Activated T-cell treated with anti-CD3 and anti-CD28 coated beads, Interleukin-2, amount 50 U/mL, for 24 hours (primary cell): ENCODE measurements around the gene ALKBH2.

Source experiments
- DNase-seq: peaks from one replicate; pipeline ENCODE4 v3.0.0-alpha.2; 2020
- H3K27ac Mint-ChIP-seq: 2 replicates; pipeline ENCODE4 v1.8.0; 2020; ENCODE audit warnings: mild to moderate bottlenecking, mixed read lengths
- H3K27me3 Mint-ChIP-seq: 2 replicates; pipeline ENCODE4 v1.8.0; 2020; ENCODE audit warnings: mixed read lengths
- H3K36me3 Mint-ChIP-seq: 2 replicates; pipeline ENCODE4 v1.8.0; 2020; ENCODE audit warnings: low read depth, mixed read lengths
- H3K4me1 Mint-ChIP-seq: 2 replicates; pipeline ENCODE4 v1.8.0; 2020; ENCODE audit warnings: low read depth, mixed read lengths
- H3K4me3 Mint-ChIP-seq: 2 replicates; pipeline ENCODE4 v1.8.0; 2020; ENCODE audit warnings: mild to moderate bottlenecking, moderate library complexity, mixed read lengths
- H3K9me3 Mint-ChIP-seq: 2 replicates; pipeline ENCODE4 v1.8.0; 2020; ENCODE audit warnings: mixed read lengths

Gene ALKBH2

DNA sequence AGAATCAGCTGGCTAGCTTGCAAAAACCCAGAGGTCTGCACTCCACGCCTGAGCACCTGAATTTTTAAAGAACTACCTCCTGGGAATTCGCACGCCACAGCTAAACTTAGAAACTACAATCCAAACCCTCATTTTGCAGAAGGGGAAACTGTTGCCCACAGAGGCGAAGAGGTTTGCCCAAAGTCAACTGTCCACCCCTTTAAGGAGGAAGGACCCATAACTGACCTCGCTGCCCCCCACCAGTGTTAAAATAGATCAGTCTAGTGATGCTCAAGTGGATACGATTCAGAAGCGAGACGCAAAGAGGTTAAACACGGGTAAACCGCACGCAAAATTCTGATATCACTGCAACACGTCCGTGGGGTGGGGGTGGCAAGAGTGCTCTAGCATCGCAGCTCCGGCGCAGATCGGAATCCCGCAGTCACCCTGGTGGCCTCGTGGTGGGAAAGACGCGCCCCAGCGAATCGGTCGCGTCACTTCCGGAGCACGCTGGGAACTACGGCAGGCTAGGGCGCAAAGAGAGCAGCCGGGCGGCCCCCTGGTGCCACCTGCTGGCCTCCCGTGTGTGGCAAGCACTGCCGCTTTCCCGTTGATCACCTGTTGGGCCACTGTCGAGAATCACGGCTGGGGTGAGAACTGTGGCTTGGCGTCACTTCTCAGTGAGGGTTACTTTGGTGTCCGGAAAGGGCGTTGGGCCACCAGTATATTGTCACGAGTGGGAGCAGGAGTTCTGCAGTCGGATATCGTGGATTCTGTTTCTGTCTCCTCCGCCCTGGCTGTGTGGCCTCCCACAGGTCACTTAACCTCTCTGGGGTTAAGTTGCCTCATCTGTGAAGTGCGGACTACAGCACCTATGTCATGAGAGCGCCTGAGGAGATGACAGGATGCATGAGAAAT lies at the start of gene ALKBH2:
ALKBH2 (minus strand) TSS at position 451 of the 897 bp plus-strand sequence. CDS start 686 bp downstream, outside the sequence.
- peak within 1 kb of the TSS; percentile 95 for H3K27ac Mint-ChIP-seq
- H3K36me3 Mint-ChIP-seq = peaks cover 51% of the 10 kb centered on the region
- peak within 1 kb of the TSS; percentile 85 for H3K4me3 Mint-ChIP-seq

DNA sequence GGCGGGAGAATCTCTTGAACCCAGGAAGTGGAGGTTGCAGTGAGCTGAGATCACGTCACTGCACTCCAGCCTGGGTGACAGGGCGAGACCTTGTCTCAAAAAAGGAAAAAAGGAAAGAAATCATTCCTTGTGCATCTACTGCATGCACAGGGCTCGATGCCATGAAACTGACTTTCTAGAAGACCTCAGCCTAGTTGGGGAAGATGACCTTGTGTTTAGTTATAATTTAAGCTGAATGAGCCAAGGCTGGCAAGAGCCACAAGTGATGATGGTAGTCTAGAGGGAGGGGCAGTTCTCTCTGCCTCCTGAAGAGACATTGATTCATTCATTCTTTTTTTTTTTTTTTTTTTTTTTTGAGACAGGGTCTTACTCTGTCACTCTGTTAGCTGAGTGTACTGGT lies 47.3 kb upstream of the ALKBH2 start:
- Mint-ChIP-seq H3K9me3 (peaks cover under 1% of the 10 kb centered on the region), H3K4me1 (peaks cover 3% of the 10 kb centered on the region), H3K4me3 (no peak overlapping the region), H3K36me3 (no peaks in the 10 kb centered on the region), H3K27me3 (peaks cover 4% of the 10 kb centered on the region), H3K27ac (no peak overlapping the region)
- DNase-seq = no peak

More for the DNA sequence above, at the start of gene ALKBH2:
- H3K4me1 Mint-ChIP-seq = peaks cover 45% of the 10 kb centered on the region
- H3K9me3 Mint-ChIP-seq = no peaks in the 10 kb centered on the region
- no peaks in the 10 kb centered on the region for H3K27me3 Mint-ChIP-seq
- DNase-seq = peak; percentile 96

DNA sequence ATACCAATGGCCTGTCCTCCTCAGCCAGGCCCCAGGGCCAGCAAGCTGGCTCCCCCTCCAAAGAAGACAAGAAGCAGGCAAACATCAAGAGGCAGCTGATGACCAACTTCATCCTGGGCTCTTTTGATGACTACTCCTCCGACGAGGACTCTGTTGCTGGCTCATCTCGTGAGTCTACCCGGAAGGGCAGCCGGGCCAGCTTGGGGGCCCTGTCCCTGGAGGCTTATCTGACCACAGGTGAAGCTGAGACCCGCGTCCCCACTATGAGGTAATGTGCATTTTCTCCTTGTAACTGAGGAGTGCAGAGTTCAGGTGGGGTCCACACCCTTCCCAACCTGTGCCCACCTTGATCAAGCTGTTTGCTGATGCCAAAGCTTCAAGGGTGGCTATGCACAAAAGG lies 46.5 kb upstream of the ALKBH2 start:
- Mint-ChIP-seq H3K9me3 (peaks cover 2% of the 10 kb centered on the region), H3K4me1 (peaks cover 3% of the 10 kb centered on the region), H3K27ac (no peak overlapping the region), H3K4me3 (no peak overlapping the region), H3K36me3 (no peaks in the 10 kb centered on the region), H3K27me3 (peaks cover 4% of the 10 kb centered on the region)
- DNase-seq = no peak

- peaks cover 2% of the 10 kb centered on the region for H3K9me3 Mint-ChIP-seq
- no peak overlapping the region for H3K27ac Mint-ChIP-seq
- H3K27me3 Mint-ChIP-seq = peaks cover 4% of the 10 kb centered on the region
- no peak for DNase-seq
- no peaks in the 10 kb centered on the region for H3K36me3 Mint-ChIP-seq
- peaks cover 3% of the 10 kb centered on the region for H3K4me1 Mint-ChIP-seq
- H3K4me3 Mint-ChIP-seq = no peak overlapping the region
Measured at GRCh38 chr12:109139360-109139759, 46.1 kb upstream of the ALKBH2 start.

DNA sequence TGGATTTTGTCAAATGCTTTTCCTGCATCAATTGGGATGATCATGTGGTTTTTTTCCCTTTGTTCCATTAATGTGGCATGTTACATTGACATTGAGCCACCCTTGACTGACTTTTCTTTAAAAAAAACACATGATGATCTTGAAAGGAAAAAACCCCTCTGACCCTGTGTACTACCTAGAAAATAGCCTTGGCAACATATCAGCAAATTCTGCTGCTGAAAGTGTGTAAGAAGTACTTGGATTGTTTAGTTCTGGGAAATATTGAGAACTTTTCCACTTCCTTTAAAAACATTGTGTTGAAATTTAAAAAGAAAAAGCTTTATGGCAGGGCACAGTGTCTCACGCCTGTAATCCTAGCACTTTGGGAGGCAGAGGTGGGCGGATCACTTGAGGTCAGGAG lies 43.8 kb upstream of the ALKBH2 start:
- no peak overlapping the region for H3K27ac Mint-ChIP-seq
- H3K4me3 Mint-ChIP-seq = no peak overlapping the region
- no peak for DNase-seq
- H3K27me3 Mint-ChIP-seq = peaks cover 4% of the 10 kb centered on the region
- H3K9me3 Mint-ChIP-seq = peaks cover 2% of the 10 kb centered on the region
- H3K36me3 Mint-ChIP-seq = no peaks in the 10 kb centered on the region
- no peaks in the 10 kb centered on the region for H3K4me1 Mint-ChIP-seq

GRCh38 chr12:109134186-109134917 lies 41.1 kb upstream of the ALKBH2 start:
- Mint-ChIP-seq H3K4me3 (no peak overlapping the region), H3K4me1 (no peaks in the 10 kb centered on the region), H3K27ac (no peak overlapping the region), H3K9me3 (peaks cover 2% of the 10 kb centered on the region), H3K27me3 (peaks cover 4% of the 10 kb centered on the region), H3K36me3 (no peaks in the 10 kb centered on the region)
- no peak for DNase-seq

DNA sequence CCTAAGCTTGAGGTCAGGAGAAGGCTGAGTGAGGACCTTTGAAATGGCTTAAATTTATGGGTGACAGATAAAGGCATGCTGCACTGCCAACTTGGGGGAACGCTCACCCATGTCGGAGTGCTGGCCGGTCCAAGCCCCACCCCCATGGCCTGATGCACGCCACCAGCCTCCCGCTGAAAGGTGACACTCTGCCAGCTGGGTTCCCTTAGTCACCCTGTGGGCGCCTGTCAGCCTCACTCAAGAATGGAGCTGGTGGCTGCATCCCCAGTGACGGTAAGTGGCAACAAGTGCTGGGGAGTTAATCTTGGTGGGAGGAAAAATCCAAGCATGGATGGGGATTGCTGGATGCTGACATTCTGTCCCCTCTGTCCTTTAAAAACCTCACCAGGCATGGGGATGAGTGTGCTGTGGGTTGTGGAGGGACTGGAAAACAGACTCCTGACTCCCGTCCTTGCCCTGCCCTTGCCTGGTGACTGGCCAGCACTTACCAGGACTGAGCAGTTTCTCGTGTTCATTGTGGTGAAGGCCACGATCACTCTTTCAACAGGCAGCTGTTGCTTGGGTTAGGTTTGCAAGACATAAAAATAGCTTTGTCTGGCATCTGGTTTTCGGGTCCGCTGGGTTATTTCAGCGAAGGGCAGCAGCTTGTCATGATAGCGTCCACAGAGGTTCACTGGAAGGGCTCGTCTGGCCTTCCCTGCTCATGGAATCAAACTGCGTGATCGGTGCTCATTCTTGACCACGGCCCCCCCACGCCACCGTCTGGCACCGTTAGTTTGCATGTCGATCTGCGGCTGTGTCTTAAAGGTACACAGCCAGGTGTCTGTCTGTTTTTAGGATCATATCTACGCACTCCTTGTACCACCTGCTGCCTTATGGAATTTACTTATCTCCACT lies 38.1 kb upstream of the ALKBH2 start:
- Mint-ChIP-seq H3K9me3 (peaks cover 2% of the 10 kb centered on the region), H3K4me3 (no peak overlapping the region), H3K27ac (no peak overlapping the region), H3K27me3 (no peaks in the 10 kb centered on the region), H3K36me3 (no peaks in the 10 kb centered on the region), H3K4me1 (no peaks in the 10 kb centered on the region)
- DNase-seq = no peak

DNA sequence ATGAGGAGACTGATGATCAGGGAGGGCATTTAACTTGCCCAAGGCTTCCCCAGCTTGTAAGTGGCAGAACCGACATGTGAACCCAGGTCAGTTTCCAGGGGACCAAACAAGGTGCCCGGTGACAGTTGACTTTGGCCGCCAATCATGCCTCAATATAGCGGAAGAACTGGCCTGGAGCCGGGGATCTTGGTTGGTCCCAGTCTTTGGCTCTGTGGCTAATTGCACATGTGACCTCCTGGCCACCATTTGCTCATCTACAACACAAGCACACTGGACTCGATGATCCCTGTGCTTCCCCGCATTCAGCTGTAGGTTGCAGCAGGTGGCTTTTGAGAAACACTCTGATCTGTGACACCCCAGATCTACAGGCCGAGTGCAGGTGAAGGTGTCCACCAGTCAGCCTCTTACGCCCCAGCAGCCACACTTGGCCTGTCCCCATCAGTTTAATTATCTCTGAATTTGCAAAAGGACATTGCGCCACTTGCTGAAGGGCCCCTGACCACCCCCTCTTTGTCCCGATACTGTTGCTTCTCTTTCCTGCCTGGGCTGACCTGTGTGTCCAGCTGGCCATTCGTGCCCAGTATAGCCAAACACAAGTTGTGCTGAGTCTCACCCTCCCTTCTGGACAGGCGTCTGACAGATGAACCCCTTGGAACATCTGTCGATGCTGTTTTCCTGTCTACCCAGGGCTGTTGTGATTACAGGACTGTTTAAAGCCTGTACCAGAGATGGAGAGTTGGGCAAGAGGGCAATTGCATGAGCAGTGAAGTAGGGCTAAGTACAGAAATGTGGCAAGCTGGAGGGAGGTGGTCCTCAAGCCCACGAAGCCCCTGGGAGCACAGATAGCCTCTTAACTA lies 37.3 kb upstream of the ALKBH2 start:
- no peaks in the 10 kb centered on the region for H3K4me1 Mint-ChIP-seq
- H3K27ac Mint-ChIP-seq = no peak overlapping the region
- H3K4me3 Mint-ChIP-seq = no peak overlapping the region
- no peak for DNase-seq
- H3K9me3 Mint-ChIP-seq = peaks cover 1% of the 10 kb centered on the region
- H3K27me3 Mint-ChIP-seq = no peaks in the 10 kb centered on the region
- no peaks in the 10 kb centered on the region for H3K36me3 Mint-ChIP-seq

GRCh38 chr12:109127533-109128242 lies 34.4 kb upstream of the ALKBH2 start:
- Mint-ChIP-seq H3K9me3 (no peaks in the 10 kb centered on the region), H3K27ac (no peak overlapping the region), H3K4me3 (no peak overlapping the region), H3K27me3 (no peaks in the 10 kb centered on the region), H3K4me1 (no peaks in the 10 kb centered on the region), H3K36me3 (no peaks in the 10 kb centered on the region)
- no peak for DNase-seq

DNA sequence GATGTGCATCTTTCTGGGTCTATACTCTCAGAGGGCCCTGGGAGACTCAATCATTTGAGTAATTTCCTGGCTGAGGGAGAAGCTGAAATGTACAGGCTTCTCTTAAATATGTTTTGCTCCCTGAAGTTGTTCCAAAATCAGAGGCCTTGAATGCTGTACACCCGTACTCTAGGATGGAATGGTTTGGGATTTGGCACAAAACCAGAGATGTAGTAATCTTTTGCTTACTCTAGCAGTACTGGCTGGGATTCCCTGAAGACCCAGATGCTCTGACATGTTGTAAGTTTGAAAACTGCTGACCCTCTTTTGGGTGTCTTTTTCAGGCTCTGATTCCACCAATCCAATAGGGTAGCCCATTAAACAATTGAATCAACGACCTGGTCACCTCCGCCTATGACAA lies 33.5 kb upstream of the ALKBH2 start:
- DNase-seq = no peak
- Mint-ChIP-seq H3K36me3 (no peaks in the 10 kb centered on the region), H3K4me3 (no peak overlapping the region), H3K9me3 (no peaks in the 10 kb centered on the region), H3K4me1 (no peaks in the 10 kb centered on the region), H3K27ac (no peak overlapping the region), H3K27me3 (no peaks in the 10 kb centered on the region)

DNA sequence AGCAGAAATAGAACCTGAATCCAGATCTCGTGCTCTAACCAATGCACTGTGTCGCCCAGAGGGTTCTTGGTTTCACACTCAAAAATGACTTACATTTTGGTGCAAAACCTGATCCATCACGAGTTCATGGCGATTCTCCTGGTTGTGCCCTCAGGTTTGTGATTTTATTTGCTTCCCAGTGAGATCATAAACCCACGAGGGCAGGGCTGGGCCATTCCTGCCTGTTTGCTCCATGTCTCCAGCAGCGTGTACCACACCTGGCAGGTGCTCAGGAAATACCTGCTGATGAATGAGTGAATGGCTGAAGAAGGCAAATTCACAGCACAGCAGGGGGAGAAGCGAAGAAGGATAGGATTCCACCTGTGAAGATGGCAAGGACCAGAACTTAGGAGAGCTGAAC lies 32.5 kb upstream of the ALKBH2 start:
- no peaks in the 10 kb centered on the region for H3K36me3 Mint-ChIP-seq

GRCh38 chr12:109124878-109125648 lies 31.8 kb upstream of the ALKBH2 start:
- Mint-ChIP-seq H3K27ac (no peak overlapping the region), H3K36me3 (no peaks in the 10 kb centered on the region), H3K4me1 (no peaks in the 10 kb centered on the region), H3K27me3 (no peaks in the 10 kb centered on the region), H3K4me3 (no peak overlapping the region), H3K9me3 (no peaks in the 10 kb centered on the region)
- DNase-seq = no peak

More for the DNA sequence above, 32.5 kb upstream of the ALKBH2 start:
- H3K27me3 Mint-ChIP-seq = no peaks in the 10 kb centered on the region
- no peaks in the 10 kb centered on the region for H3K9me3 Mint-ChIP-seq
- H3K27ac Mint-ChIP-seq = no peak overlapping the region
- no peak for DNase-seq
- H3K4me3 Mint-ChIP-seq = no peak overlapping the region
- no peaks in the 10 kb centered on the region for H3K4me1 Mint-ChIP-seq
